ENCODE results near the gene SESN1. TPM values are rescaled to one million over a fixed set of nuclear protein-coding genes. Genes with fewer than 3 reads are reported as not detected.
A peak's percentile ranks its signal among the peaks of the same experiment; 100 is the strongest.

Gene SESN1
- total RNA-seq, 2 experiments from 2014 or later: 8.7 to 8.9 TPM

DNA sequence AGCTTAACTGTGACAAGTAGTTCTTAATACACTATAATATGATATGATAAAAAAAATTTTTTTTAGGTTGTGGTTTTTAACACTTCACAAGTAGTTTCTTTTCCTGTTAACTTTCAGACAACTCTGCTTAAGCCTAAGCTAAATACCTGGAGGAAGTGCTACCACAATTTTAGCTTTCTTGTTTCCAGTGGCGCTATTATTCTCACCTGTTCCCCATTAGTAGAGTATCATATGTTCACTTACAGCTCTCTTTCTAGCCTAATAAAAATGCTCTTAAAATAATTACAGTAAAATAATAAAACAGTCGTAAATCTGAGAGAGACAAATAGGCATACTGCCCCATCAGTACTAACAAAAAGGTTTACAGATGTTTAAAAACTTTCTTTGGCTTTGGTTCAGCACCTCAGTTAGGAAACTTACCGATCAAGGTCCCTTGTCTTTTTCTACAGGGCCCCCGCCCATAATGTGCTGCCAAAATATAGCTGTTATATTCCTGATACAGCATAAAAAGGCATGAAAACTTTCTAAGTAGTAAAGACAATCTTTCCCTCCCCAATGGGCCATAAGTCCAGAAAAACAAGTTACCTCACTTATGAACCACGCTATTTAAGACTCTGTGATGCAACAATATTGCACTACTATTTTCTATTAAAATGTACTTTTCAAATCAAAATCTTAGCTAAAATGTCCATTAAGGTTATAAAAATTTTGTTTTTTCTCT lies 57.9 kb downstream of the SESN1 start:
- Mint-ChIP-seq H3K9me3 (no peaks in the 10 kb centered on the region), H3K27ac (peak overlapping the region; percentile 20), H3K4me1 (peaks cover 35% of the 10 kb centered on the region), H3K27me3 (no peaks in the 10 kb centered on the region), H3K4me3 (no peak overlapping the region), H3K36me3 (peaks cover 2% of the 10 kb centered on the region)
- DNase-seq: no peak

DNA sequence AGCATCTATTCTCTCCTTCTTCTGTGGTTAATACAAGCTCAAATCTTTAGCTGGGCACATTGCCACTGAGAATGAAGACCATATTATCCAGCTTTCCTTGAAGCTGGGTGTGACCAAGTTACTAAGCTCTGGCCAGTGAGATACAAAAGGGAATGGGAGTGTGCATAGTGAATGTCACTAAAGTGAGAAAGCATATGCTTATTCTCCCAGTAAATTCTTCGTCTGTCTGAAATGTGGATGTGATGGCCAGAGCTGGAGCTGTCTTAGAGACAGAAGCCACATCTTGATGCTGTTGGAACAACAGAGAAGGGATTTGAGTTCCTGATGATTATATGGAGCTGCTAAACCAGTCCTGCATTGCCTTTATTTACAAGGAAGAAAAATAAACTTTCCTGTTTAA lies 60.1 kb downstream of the SESN1 start:
- peaks cover 2% of the 10 kb centered on the region for H3K36me3 Mint-ChIP-seq
- no peaks in the 10 kb centered on the region for H3K9me3 Mint-ChIP-seq
- no peak for DNase-seq
- H3K4me1 Mint-ChIP-seq: peaks cover 33% of the 10 kb centered on the region
- no peaks in the 10 kb centered on the region for H3K27me3 Mint-ChIP-seq
- no peak overlapping the region for H3K4me3 Mint-ChIP-seq
- no peak overlapping the region for H3K27ac Mint-ChIP-seq

DNA sequence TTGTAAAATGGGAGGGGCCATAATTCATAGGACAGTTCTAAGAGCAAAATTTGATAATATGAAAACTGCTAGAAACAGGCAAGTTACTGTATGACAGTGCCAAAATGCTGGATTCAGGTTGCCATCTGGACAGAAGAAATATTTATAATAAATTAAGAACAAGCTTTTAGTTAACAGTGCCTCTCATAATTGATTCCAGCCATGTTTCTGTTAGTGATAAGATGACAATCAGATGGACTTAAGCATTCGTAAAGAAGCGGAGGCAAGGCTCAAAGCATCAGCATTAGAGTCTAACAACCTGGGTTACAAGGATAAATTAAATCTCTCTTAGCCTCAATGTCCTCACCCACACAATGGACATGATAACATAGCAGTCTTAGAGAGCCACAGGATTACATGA lies 61.0 kb downstream of the SESN1 start:
- peaks cover 30% of the 10 kb centered on the region for H3K4me1 Mint-ChIP-seq
- no peak overlapping the region for H3K4me3 Mint-ChIP-seq
- H3K9me3 Mint-ChIP-seq: no peaks in the 10 kb centered on the region
- H3K27ac Mint-ChIP-seq: no peak overlapping the region
- no peaks in the 10 kb centered on the region for H3K27me3 Mint-ChIP-seq
- no peak for DNase-seq
- peaks cover under 1% of the 10 kb centered on the region for H3K36me3 Mint-ChIP-seq

DNA sequence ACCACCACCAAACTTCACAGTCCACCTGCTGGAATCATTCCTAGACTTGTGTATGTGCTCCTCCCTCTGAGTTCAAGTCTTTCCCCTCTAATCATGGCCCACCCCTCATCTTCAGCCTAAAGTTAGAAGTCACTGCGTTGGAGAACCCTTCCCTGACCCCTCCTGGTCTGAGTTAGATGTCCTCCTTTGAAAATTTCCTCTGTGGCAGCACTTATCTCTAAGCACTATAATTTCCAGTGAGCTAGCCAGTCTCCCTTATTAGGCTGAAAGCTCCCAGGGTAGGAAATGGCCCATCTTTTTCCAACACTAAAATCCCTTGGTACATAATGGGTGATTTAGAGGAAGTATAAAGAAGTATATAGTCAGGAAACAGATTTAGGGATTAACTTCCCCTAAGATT lies 63.2 kb downstream of the SESN1 start:
- Mint-ChIP-seq H3K27me3 (no peaks in the 10 kb centered on the region), H3K9me3 (no peaks in the 10 kb centered on the region), H3K27ac (no peak overlapping the region), H3K4me3 (no peak overlapping the region), H3K4me1 (peaks cover 15% of the 10 kb centered on the region), H3K36me3 (no peaks in the 10 kb centered on the region)
- no peak for DNase-seq

DNA sequence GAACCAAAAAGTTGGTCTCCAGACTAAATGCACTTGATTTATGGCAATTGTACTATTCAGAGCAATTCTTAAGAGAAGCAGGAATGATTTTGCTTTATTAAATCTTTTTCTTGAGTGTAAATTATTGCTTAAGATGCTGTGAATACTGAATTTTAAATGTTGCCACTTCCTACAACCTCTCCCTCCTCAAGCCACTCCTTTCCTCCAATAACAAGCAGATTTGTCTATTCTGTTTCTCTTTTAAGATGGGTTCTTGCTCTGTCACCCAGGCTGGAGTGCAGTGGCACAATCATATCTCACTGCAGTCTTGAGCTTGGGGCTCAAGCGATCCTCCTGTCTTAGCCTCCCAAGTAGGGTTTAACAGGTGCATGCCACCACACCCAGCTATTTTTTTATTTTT lies 65.3 kb downstream of the SESN1 start:
- no peak for DNase-seq
- no peak overlapping the region for H3K4me3 Mint-ChIP-seq

DNA sequence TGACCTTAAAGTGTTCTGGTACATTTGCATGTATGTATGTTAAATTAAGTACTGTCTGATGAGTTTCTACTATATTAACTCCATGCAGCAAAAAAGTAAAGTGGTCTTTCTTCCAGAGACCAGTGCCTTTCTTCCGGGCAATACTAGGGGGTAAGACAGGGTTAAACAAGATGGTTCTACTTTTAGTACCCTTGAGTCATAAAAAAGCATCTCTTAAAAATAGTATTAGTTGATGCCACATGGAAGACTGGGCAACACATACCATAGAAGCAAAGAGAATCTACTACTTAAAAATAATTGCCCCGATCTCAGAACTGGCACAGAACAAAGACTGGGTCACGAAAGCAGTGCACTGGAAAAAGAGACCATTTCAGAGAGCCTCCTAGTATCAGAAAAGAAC lies 66.2 kb downstream of the SESN1 start:
- Mint-ChIP-seq H3K4me3 (no peak overlapping the region), H3K36me3 (peaks cover 2% of the 10 kb centered on the region), H3K27me3 (no peaks in the 10 kb centered on the region), H3K9me3 (peaks cover 3% of the 10 kb centered on the region), H3K4me1 (peaks cover 24% of the 10 kb centered on the region), H3K27ac (no peak overlapping the region)
- DNase-seq: no peak

More for the DNA sequence above, 65.3 kb downstream of the SESN1 start:
- H3K27me3 Mint-ChIP-seq: no peaks in the 10 kb centered on the region
- H3K27ac Mint-ChIP-seq: no peak overlapping the region
- peaks cover 20% of the 10 kb centered on the region for H3K4me1 Mint-ChIP-seq
- peaks cover 3% of the 10 kb centered on the region for H3K9me3 Mint-ChIP-seq
- peaks cover 2% of the 10 kb centered on the region for H3K36me3 Mint-ChIP-seq

DNA sequence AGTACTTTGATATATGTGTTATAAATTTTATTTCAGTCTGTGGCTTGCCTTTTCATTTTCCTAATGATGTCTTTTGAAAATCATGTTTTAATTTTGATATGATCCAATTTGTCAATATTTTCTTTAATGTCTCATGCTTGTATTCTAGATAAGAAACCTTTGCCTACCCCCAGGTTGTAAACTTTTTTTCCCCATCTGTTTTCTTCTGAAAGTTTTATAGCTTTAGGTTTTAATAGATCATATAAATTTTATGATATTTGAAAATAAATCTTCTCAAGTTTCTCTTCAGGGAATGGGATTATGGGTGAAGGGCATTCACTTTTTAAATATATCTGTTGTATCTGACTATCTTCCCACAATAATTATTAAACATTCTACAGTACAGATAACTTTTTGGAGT lies 66.7 kb downstream of the SESN1 start:
- Mint-ChIP-seq H3K27me3 (no peaks in the 10 kb centered on the region), H3K27ac (no peak overlapping the region), H3K9me3 (peaks cover 3% of the 10 kb centered on the region), H3K4me1 (peaks cover 27% of the 10 kb centered on the region), H3K4me3 (no peak overlapping the region), H3K36me3 (peaks cover 2% of the 10 kb centered on the region)
- no peak for DNase-seq

DNA sequence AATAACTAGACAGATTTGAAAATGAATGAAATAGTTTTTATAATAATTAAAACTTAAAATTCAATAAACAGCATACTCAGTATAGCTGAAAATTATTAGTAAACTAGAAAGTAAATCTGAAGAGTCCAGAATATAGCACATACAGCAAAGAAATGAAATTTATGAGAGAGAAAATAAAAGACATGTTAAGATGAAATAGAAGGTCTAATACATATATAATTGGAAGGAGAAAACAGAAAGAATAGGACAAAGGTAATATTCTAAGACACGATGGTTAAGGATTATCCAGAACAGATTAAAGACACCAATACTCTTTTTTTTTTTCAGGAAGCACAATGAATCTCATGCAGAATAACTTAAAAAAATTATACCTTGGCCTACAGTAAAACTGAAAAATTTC lies 69.0 kb downstream of the SESN1 start:
- Mint-ChIP-seq H3K27ac (peak overlapping the region; percentile 65), H3K9me3 (peaks cover 3% of the 10 kb centered on the region), H3K4me1 (peaks cover 35% of the 10 kb centered on the region), H3K27me3 (no peaks in the 10 kb centered on the region), H3K4me3 (peak overlapping the region; percentile 55), H3K36me3 (peaks cover 2% of the 10 kb centered on the region)
- DNase-seq: no peak

DNA sequence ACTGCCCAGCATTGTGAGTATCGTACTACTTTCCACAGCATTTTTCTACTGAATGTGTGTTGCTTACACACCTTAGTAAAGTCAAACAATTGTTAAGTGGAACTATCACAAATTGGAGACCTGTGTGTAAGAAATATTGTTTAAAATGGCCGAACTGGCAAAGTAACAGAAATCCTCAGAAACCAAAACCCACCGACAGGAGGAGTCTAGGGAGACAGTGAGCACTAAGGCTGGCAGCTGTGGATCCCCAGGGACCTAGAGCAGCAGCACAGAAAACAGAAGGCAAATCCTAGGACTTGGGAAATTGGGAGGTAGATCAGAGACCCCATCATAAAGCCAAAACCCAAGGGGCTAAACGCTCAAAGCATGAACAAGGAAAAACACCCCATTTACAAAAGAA lies 69.9 kb downstream of the SESN1 start:
- peaks cover 2% of the 10 kb centered on the region for H3K36me3 Mint-ChIP-seq

DNA sequence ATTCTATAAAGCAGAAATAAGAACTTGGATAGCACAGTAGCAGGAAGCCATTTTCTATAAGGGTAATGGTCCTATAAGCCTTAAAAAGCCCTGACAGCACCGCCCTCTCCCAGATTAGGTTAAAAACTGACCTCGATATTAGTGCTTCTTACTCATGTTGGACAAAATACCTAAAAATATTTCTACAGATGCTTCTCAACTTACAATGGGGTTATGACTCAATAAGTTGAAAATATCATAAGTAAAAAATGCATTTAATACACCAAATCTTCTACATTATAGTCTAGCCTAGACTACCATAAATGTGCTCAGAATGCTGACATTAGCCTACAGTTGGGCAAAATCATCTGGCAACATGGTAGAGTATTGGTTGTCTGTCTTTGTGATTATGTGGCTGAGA lies 70.3 kb downstream of the SESN1 start:
- peaks cover 41% of the 10 kb centered on the region for H3K4me1 Mint-ChIP-seq

More for the DNA sequence above, 69.9 kb downstream of the SESN1 start:
- peaks cover 3% of the 10 kb centered on the region for H3K9me3 Mint-ChIP-seq
- H3K4me1 Mint-ChIP-seq: peaks cover 38% of the 10 kb centered on the region
- DNase-seq: no peak
- H3K27ac Mint-ChIP-seq: peak overlapping the region; percentile 48
- H3K4me3 Mint-ChIP-seq: no peak overlapping the region
- no peaks in the 10 kb centered on the region for H3K27me3 Mint-ChIP-seq

DNA sequence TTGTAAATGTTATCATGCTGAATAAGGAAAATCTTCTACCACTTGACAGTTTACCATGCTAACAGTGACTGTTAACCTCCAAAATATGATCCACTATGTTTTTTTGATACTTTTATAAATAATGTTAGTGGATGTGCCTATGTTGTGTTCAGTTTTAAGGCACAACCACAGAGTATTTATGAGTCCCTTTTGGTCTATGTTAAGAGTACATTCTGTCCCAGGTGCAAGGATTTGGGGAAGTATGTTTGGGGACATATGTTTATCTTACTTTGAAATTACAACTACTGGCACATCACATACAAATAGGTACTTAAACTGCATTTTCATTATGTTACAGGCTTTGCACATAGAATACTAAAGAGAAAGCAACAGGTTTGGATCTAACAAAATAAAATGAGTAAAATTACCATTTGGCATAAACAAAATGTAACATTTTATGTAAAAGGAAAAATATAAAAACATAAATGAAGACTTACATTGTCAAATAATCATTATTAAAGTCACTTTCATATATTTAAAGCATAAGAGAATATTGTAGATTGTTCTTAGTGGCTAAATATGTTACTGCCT lies 71.2 kb downstream of the SESN1 start:
- no peak overlapping the region for H3K4me3 Mint-ChIP-seq
- peaks cover 45% of the 10 kb centered on the region for H3K4me1 Mint-ChIP-seq
- H3K36me3 Mint-ChIP-seq: peaks cover 2% of the 10 kb centered on the region
- no peaks in the 10 kb centered on the region for H3K27me3 Mint-ChIP-seq
- no peak overlapping the region for H3K27ac Mint-ChIP-seq
- DNase-seq: no peak
- peaks cover 3% of the 10 kb centered on the region for H3K9me3 Mint-ChIP-seq

More for the DNA sequence above, 70.3 kb downstream of the SESN1 start:
- peaks cover 3% of the 10 kb centered on the region for H3K9me3 Mint-ChIP-seq
- no peak overlapping the region for H3K27ac Mint-ChIP-seq
- no peaks in the 10 kb centered on the region for H3K27me3 Mint-ChIP-seq
- peaks cover 2% of the 10 kb centered on the region for H3K36me3 Mint-ChIP-seq
- no peak for DNase-seq
- no peak overlapping the region for H3K4me3 Mint-ChIP-seq

DNA sequence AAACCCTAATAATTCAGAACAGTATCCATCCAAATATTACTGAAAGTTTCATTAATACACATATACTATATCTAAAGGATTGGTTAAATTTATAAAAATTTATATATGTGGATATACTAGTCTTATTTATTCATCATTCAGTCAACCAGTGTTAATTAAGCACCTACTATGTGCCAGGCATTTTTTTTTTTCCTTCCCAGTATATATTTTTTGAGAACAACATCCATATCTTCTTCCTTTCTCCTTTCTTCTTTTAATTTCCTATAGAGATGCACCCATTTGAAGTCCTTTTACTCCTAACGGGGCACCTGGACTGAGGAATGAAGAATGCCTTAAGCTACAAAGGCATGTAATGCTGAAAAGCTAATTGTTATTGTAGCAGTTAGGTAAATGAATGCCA lies 72.8 kb downstream of the SESN1 start:
- no peak for DNase-seq
- peaks cover 2% of the 10 kb centered on the region for H3K36me3 Mint-ChIP-seq
- no peak overlapping the region for H3K4me3 Mint-ChIP-seq
- no peak overlapping the region for H3K27ac Mint-ChIP-seq
- peaks cover 45% of the 10 kb centered on the region for H3K4me1 Mint-ChIP-seq
- H3K27me3 Mint-ChIP-seq: no peaks in the 10 kb centered on the region
- H3K9me3 Mint-ChIP-seq: peaks cover 3% of the 10 kb centered on the region

DNA sequence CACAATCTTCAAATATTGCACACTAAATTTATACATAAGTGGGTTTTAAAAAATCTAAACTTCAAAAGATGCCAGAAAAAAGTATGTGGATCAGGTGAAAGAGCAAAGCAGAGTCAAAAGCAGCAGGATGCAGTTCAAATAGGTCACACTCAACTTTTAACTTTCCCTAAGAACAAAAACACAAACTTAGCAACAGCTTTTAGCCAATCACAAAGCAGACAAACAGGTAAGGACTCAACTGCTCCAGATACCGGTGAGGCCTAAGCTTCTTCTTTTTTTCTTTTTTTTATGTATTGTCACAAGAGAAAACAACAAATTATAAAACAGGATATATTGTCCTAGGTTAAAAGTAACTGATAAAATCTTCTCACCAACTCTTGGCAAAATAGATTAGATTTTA lies 74.7 kb downstream of the SESN1 start:
- Mint-ChIP-seq H3K9me3 (no peaks in the 10 kb centered on the region), H3K4me1 (peaks cover 40% of the 10 kb centered on the region), H3K27me3 (no peaks in the 10 kb centered on the region), H3K4me3 (no peak overlapping the region), H3K36me3 (no peaks in the 10 kb centered on the region), H3K27ac (no peak overlapping the region)
- no peak for DNase-seq

DNA sequence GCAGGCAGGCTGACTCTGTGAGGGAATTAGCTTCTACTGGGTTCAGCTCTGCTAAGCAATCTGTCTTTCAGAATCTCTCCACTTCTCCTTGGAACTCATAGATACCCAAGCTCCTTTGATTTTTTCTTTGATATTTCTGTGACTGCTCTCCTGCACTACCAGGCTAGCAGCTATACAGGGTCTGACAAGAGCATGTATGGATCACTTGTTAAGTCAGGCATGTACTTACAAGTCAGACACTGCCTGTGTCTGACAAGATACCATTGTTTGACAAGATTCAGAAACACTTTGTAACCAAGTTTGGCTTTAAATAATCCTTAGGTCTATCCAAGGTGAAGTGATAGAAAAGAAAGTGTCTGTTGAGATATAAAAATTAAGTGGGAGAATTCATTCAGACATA lies 79.5 kb downstream of the SESN1 start:
- no peaks in the 10 kb centered on the region for H3K9me3 Mint-ChIP-seq
- no peak overlapping the region for H3K4me3 Mint-ChIP-seq
- H3K36me3 Mint-ChIP-seq: peaks cover 3% of the 10 kb centered on the region
- H3K27me3 Mint-ChIP-seq: no peaks in the 10 kb centered on the region
- no peak for DNase-seq
- peak overlapping the region; percentile 35 for H3K27ac Mint-ChIP-seq
- peaks cover 47% of the 10 kb centered on the region for H3K4me1 Mint-ChIP-seq

DNA sequence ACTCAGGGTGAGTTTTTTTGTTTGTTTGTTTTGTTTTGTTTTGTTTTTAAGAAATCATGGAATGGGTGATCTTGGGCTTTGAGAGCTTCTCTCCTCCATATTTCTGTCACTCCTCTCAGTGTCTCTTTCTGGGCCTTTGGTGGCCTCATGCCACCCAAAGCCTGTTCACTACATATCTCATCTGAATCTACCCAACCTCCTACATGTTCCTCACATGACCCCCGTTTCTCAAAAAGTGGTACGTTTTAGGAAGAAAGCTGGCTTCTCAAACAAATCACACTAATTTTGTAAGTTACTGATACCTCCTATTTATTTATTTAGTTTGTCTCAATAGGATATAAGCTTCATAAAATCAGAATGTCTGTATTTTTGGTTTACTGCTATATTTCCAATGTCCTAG lies 80.0 kb downstream of the SESN1 start:
- no peaks in the 10 kb centered on the region for H3K27me3 Mint-ChIP-seq
- H3K9me3 Mint-ChIP-seq: no peaks in the 10 kb centered on the region
- H3K4me3 Mint-ChIP-seq: no peak overlapping the region

More for the DNA sequence above, 80.0 kb downstream of the SESN1 start:
- Mint-ChIP-seq H3K4me1 (peaks cover 44% of the 10 kb centered on the region), H3K27ac (peak overlapping the region; percentile 47), H3K36me3 (peaks cover 3% of the 10 kb centered on the region)
- no peak for DNase-seq

All from activated naive CD8-positive, alpha-beta T cell treated with anti-CD3 and anti-CD28 coated beads for 36 hours (primary cell).